Right forelimb (tissue), 1 donor: ENCODE results near the gene SLC36A1.
"Not testable (repeated sequence)": the region's sequence is repeated elsewhere in the genome, so short reads cannot be mapped to it uniquely, and the experiment has no call there.

ENCODE experiments used
- DNase-seq: peaks from one replicate; pipeline ENCODE4 v3.0.0-alpha.2; 2018

The SLC36A1 gene

DNA sequence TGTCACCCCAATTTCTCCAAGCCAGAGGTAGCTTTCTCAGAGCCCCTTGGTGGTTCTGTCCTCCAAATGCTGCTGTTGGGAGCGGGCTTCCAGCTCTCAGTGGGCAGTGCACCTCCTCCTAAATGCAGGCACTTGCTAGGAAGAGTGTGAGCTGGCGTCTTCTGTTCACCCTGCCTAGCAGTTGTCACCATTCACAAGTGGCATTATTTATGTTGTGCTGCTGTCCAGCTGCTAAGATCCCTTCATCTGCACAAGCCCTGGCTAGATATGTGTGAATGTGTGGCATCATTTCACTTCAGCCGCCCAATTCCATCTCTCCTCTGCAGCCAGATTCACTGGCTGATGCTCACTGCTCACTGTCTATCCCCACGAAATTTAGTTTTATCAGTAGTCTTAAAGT is 43.7 kb downstream of the SLC36A1 start:
- DNase-seq: no peak

DNA sequence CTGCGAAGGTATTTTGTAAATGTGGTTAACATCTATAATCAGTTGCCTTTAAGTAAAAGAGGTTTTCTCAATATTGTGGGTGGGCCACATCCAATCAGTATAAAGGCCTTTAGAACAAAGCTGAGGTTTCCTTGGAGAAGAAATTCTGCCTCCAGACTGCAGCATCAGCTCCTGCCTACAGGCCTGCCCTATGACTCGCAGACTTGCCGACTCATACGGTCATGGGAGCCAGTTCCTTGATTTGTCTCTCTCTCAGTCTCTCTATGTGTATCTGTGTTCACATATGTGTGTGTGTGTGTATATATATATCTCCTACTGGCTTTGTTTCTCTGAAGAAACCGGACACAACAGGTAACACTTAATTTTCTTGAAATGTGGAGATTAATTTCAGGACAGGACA is 45.3 kb downstream of the SLC36A1 start:
- DNase-seq: no peak

DNA sequence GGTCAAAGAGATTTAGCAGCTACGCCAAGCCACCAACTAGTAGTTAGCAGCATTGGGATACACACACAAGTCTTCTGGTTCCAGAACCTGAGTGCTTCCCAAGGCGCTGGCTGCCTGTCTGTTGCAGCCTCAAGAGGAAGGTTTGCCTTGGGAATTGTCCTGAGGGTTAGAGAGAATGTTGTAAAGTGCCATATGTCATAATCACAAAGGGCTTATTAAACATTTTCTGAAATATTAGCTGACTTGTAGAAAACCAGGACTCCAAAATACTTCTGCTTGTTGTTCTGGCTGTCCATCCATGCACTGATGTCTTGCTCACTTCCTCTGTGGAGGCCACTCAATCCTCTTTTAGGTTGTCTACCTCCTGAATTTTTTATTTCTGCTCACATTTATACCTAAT is 46.3 kb downstream of the SLC36A1 start:
- DNase-seq: no peak

DNA sequence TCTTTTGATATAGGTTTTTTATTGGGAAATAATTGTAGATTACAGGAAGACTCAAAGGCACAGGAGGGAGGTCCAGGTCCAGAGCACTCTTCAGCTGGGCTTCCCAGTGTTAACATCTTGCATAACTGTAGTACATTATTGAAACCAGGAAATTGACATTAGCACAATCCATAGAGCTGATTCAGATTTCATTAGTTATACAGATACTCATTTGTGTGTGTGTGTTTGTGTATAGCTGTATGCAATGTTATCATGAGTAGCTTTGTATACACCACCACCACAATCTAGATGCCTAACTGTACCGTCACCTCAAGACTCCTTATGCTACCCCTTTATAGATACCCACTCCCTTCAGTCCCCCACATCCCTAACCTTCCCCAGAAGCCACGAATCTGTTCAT is 47.9 kb downstream of the SLC36A1 start:
- DNase-seq: no peak

DNA sequence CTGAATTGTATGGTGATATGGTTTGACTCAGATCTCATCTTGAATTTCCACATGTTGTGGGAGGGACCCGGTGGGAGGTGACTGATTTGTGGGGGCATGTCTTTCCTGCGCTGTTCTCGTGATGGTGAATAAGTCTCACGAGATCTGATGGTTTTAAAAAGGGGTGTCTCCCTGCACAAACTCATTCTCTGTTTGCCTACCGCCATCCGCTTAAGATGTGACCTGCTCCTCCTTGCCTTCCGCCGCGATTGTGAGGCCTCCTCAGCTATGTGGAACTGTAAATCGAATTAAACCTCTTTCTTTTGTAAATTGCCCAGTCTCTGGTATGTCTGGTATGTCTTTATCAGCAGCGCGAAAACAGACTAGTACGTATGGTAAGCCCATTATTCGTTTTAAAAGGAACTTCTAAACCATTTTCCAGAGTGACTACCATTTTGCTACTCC is 48.7 kb downstream of the SLC36A1 start:
- no peak for DNase-seq

DNA sequence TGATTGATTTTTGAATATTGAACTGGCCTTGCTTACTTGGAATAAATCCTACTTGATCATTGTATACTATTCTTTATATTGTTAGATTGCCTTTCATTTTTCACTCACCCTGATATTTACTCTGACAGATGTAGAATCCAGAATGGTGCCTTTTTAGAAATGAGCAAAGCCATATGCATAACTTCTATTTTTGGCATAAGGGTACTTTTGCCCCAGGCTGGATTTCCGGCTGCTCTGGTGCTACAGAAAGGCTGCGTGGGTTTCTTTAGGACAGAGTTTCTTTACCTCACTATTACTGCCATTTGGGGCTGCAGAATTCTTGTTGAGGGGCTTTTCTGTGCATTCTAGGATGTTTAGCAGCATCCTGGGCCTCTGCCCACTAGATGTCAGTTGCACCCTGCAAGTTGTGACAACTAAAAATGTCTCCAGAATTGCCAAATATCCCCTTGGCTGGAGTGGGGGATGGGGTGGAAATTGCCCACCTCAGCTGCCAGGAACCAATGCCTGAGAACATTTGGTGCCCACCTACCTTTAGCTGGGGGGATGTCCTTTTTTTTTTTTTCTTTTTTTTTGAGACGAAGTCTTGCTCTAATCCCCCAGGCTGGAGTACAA is 50.1 kb downstream of the SLC36A1 start:
- no peak for DNase-seq

DNA sequence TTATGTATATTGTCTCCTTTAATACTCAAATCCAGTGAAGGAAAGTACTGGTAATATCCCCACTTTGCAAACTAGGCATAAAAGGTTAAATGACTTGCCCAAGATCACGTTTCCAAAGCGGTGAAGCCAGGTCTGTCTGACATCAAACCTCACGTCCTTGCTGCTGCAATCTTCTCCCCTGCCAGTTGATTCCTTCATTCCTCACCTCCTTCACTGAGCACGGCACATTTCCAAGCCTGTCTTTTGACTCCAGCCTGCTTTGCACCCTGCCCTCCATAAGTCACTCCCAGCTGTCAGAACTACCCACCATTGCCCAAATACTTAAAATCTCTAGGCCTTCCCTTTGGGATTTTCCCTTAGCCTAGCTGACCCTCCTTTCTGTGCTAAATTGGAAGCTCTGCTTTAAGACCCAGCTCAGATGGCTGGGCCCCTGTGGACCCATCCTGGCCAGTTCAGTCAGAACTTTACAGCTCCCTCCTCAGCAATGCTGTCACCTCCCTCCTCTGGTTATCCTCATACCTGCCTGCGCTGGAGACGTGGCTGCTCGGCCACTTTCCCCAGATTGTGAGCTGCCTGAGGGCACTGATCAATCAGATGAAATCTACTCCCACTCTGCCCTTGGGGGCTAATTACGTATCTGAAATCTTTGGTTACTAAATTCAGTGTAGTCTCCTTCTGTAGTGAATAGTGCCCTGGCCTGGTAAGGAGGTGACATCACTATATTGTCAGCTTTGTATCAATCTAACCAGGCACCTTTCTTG is 51.2 kb downstream of the SLC36A1 start:
- DNase-seq: no peak

DNA sequence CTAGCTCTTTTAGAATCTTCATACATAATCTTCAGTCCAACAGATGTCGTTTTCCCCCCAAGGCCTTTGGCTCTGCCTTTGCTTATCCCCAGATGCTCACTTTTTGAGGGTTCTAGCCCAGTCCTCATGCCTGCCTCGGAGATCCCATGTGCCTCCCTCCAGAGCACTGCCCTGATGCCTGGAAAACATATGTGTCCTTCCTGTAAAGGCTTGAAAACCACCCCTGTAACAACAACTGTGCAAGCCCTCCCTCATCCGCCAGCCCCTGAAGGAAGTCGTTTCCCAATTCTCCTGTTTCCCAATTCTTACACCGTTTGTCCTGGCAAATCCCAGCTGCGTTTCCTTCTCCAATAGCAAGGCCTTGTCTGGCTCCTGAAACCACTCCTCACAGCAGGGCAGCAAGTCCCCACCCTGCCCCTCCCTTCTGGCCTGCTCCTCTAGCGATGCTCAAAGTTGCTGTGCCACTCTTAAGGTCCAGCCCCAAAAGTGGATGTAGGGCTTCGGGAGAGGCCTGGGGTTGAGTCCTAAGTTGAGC is 52.2 kb downstream of the SLC36A1 start:
- no peak for DNase-seq

DNA sequence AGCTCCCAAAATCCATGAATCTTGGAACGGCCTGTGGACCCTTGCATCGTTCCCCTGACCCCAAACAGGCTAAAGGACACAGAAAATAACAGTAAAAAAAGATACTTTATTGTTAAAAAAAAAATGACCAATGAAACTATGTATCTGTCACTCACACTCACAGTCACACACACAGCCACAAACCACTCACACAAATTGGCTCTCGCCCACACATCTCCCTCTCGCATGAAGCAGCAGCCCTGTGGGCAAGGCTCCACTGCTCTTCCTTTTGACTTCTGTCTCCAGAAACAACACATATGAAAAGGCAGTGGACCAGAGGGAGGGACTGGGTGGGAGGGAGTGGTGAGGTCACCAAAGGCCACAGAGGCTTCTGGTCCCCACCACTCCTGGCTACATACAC is 56.6 kb downstream of the SLC36A1 start:
- DNase-seq: no peak

DNA sequence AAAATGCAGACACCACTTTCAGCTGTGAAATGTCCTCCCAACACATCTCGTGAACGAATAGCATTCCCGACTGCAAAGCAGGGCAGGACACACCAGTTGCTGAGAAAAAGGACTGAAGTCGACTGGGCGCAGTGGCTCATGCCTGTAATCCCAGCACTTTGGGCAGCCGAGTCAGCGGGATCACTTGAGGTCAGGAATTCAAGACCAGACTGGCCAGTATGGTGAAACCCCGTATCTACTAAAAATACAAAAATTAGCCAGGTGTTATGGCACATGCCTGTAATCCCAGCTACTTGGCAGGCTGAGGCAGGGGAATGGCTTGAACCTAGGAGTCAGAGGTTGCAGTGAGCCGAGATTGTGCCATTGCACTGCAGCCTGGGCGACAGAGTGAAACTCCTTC is 60.9 kb downstream of the SLC36A1 start:
- not testable (repeated sequence) for DNase-seq

DNA sequence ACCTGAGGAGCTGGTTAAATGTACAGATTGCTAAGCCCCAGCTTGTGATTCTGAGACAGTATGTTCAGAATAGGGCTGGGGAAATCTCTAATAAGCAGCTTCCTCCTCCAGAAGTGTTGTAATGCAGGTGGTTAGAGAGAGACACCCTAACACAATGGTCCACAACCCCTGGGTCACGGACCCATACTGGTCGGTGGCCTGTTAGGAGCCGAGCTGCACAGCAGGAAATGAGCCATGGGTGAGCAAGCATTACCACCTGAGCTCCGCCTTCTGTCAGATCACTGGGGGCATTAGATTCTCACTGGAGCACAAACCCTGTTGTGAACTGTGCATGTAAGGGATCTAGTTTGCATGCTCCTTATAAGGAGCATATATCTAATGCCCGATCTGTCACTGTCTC is 61.8 kb downstream of the SLC36A1 start:
- no peak for DNase-seq

DNA sequence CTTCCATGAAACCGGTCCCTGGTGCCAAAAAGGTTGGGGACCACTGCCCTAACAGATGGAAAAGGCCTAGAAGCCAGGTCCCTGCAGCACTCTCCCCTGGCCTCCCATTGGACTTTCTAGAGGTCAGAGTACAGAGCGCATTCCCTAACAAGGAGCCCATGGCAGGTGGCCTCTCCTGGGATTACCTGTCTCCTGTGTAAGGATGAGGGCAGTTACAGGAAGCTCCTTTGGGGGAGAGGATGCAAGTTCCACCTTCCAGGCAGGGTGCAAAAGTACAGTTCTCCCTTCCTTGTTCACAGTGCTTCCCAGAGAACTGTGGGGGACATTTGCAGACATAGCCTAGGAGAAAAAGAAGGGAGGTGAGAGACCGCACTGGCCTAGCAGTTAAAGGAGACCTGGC is 62.4 kb downstream of the SLC36A1 start:
- DNase-seq: no peak

DNA sequence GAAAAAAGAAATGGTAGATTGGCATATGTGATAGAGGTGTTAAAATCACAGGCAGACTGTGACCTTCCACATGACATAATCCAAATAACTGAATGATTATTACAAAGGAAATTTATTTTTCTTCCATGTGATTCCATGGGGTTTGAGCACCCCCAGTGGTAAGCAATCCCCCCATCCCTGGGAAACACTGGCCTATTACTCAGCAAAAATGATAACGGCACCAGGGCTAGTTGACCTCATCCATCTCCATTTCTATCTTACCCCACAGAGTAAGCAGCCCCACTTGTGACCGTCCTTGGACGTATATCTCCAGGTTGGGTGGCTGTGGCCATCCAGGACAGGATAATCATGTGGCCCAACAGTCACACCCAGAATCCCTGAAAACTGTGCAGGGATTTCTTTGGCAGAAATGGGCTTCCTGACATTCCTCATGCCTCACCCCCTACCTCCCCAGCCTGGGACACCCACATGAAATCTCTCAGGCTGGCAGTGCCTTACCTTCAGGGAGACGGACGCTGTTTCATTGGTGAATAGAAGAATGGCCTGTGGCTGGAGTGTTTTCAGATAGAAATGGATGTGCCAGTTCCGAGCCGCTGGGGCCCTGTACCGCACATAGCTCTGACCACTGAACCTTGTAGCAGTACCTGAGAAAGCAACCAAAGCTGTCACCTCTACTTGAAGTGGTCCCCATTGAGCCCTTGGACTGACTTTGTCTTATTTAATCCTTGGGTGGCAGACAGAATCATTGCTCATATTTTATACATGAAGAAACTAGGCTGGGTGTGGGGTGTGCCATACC is 69.9 kb downstream of the SLC36A1 start:
- no peak for DNase-seq

DNA sequence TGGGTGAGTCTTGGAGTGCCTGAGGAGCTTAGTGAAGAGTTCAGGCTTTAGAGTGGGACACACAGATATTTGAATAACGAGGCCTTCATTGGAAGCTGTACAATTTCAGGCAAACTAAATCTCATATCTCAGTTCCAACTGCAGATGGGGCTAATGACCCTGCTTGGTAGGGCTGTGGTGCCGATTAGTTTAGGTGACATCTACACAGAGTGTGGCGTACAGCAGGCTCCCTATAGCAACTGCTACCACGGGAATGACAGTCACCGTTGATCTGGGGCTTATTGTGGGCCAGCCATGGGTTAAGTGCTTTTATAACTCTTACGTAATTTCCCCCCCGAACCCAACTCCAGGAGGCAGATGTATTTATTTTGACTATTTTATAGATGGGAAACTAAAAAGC is 72.9 kb downstream of the SLC36A1 start:
- DNase-seq: no peak

DNA sequence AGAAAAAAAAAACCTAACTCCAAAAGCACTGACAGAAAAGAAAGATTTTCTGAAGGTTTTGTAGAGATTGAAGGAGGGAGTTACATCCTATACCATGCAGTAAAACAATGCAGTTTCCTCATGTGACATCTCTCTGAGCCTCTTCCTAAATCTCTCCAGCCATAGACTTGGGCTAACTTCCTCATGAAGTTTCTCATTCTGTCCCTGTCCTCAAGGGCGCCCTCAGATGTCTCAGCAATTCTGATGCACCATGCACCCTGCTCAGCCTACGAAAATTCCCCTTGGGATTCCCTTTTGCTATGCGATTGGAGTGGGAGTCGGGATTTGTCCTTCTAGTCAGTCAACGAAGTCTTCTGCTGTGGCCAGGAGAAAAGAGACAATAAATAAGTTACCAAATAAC is 74.8 kb downstream of the SLC36A1 start:
- DNase-seq: no peak

DNA sequence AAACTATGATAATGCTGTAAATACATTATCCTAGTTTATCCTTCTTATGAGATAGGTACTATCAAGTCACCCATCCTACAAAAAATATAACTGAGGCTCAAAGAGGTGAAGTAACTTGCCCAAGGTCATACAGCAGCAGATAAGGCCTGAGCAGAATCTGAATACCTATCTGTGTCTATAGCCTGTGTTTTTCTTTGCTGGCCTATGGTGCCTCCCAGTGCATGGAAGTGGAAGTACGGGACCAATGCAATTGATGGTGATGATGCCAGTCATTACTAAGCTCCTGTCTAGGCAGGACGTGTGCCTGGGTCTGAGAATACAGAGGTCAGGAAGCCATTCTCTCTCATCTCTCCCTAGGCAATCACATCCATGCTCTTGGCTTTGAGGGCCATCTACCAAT is 75.9 kb downstream of the SLC36A1 start:
- DNase-seq: no peak

DNA sequence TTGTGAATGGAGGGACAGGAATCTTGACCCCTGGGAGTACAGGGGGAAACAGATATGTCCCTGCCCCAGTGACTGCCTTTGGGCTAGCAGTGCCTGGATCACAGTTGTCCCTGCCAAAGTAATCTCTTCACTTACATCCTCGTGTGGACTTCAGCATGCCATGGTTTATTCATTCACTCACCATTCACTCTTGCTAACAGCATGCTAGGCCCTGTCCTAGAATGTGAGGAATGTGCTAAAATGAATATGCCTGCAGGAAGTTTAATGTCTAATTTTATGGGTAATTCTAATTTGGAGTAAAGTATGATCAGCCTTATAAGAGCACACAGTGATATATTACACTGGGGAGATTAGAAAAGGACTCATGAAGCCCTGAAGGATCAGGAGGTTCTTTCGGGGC is 80.8 kb downstream of the SLC36A1 start:
- DNase-seq: no peak

DNA sequence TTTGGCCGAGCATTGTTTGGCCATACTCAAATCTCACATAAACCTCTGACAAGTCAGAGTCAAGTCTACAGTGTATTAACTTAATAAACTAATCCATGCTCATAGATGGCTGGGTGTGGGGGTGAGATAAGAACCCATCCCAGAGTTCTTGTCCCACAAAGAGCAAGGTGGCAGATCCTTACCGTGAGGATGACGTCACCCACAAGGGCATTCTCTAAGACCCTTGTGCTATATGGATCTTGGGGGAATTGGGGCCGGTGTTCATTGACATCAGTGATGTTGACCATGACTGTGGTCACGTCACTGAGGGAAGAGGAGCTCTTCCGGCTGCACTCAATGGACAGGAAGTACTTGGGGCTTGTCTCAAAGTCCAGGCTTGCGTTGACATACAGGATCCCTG is 81.6 kb downstream of the SLC36A1 start:
- DNase-seq: no peak

DNA sequence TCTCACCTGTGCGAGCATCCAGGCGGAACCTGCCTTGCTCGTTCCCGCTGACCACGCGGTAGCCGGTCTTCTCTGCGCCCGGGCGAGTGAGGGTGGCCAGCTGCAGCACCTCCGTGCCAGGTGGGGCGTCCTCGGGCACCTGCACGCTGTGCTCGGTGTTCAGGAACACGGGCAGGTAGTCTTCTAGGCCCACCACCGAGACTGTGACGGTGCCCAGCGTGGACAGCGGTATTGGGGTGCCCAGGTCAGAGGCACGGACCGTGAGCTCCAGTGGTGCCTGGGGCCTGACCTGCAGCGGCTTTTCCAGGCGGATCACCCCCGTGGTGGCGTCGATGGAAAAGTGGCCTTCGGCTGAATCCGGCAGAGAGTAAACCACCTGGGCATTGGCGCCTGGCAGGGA is 84.2 kb downstream of the SLC36A1 start:
- no peak for DNase-seq

DNA sequence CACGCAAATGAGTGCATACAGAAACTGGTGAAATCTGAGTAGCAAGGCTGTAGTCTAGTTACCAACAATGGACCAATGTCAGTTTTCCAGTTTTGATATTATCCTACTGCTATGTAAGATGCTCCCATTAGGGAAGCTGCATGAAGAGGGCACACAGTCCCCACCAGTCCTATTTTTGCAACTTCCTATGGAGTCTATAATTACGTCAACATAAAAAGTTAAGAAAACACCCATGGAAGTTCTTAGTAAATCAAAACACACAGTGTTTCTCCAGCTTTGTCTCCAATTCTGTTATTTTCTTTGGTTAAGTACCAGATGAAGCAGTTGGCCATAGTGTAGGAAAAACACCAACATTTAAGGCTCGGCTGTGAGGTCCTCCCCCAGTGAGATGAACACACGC is 85.0 kb downstream of the SLC36A1 start:
- DNase-seq: no peak

DNA sequence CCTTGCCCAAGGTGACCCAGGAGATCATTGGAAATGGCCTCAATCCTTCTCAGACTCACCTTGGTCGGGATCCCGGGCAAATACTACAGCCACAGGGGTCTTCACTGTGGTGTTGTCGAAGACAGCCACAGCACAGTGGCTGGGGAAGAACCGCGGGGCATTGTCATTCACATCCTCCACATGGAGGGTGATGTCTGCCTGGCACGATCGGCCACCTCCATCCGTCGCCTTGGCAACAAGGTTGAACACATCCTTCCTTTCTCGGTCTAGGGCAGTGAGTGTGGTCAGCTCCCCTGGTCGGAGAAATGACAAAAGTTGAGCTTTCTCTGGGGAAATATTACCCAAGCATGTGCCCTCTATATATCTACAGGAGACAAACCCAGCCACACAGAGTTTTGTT is 86.9 kb downstream of the SLC36A1 start:
- no peak for DNase-seq

DNA sequence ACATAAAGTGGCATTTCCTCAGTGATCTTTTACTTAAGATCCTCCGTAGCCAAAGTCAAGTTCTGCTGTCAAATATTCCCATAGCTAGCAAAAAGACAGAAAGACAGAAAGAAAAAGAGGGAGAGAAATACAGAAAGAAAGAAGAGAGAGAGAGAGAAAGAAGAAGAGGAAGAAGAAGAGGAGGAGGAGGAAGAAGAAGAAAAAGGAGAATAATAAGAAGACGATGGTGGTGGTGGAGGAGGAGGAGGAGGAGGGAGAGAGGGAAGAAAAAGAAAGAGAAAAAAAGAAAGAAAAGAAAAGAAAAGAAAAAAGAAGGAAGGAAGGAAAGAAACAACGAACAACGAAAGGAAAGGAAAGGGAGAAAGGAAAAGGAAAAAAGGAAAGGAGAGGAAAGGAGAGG is 89.6 kb downstream of the SLC36A1 start:
- no peak for DNase-seq

DNA sequence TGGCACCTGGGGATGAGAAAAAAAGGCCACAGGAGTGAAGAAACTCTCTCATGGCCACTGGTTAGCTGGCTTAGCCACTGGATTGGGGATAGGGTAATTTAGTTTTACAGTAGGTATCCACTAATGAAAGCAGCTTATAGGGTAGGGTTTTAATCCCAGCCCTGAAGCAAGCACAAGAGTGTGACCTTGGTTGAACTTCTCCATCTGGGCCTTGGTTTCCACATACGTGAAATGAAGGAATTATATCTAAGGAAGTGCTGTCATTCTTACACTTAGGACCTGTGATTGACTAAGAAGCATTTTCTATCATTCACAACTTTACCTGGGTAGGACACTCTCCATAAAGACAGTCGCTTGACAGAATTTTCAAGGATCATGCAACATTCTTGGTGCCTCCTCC is 94.2 kb downstream of the SLC36A1 start:
- no peak for DNase-seq
